ENCODE data around the gene SLC12A2.

The SLC12A2 gene

DNA sequence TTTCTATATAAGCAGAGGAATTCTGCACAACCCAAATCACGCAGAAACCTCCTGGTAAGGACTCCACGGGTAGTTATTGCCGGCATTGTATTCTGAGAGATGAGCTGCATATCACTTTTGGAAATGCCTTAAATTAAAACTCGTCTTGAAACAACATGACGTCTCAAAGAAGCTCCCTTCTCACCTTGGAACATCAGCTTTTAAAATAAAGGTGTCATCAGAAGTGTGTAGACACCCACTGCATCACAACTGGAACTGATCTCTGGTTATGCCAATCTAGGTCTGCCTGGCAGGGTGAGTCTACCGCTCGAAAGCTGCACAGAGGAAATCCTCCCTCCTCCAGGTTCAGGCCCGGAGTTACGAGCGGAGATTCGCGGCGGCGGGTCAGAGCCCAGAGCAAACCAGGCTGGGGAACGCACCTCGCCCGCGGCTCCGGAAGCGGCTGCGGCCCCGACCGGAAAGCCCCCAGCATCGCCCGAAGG lies 974 bp upstream of the SLC12A2 start:
- ATAC-seq (replicated peaks), result peak; percentile 40 to 42
- Mint-ChIP-seq H3K27ac (peak overlapping the region; percentile 97), H3K9me3 (no peaks in the 10 kb centered on the region), H3K27me3 (no peaks in the 10 kb centered on the region), H3K4me1 (peaks cover 36 to 47% of the 10 kb centered on the region in 2 donors), H3K36me3 (peaks cover 13 to 24% of the 10 kb centered on the region in 2 donors), H3K4me3 (peak overlapping the region; percentile 88 to 89)
- no peak for DNase-seq

DNA sequence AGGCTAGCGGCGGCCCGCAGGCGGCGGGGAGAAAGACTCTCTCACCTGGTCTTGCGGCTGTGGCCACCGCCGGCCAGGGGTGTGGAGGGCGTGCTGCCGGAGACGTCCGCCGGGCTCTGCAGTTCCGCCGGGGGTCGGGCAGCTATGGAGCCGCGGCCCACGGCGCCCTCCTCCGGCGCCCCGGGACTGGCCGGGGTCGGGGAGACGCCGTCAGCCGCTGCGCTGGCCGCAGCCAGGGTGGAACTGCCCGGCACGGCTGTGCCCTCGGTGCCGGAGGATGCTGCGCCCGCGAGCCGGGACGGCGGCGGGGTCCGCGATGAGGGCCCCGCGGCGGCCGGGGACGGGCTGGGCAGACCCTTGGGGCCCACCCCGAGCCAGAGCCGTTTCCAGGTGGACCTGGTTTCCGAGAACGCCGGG lies 253 bp downstream of the SLC12A2 start:
- no peaks in the 10 kb centered on the region for H3K9me3 Mint-ChIP-seq
- peak overlapping the region in 1 of 2 donors; percentile 88 for H3K4me3 Mint-ChIP-seq
- H3K27me3 Mint-ChIP-seq, result no peaks in the 10 kb centered on the region
- DNase-seq, result no peak
- peak; percentile 35 to 50 for ATAC-seq (replicated peaks)
- peaks cover 15 to 27% of the 10 kb centered on the region in 2 donors for H3K36me3 Mint-ChIP-seq
- no peak overlapping the region for H3K27ac Mint-ChIP-seq
- H3K4me1 Mint-ChIP-seq, result peaks cover 40 to 54% of the 10 kb centered on the region in 2 donors

DNA sequence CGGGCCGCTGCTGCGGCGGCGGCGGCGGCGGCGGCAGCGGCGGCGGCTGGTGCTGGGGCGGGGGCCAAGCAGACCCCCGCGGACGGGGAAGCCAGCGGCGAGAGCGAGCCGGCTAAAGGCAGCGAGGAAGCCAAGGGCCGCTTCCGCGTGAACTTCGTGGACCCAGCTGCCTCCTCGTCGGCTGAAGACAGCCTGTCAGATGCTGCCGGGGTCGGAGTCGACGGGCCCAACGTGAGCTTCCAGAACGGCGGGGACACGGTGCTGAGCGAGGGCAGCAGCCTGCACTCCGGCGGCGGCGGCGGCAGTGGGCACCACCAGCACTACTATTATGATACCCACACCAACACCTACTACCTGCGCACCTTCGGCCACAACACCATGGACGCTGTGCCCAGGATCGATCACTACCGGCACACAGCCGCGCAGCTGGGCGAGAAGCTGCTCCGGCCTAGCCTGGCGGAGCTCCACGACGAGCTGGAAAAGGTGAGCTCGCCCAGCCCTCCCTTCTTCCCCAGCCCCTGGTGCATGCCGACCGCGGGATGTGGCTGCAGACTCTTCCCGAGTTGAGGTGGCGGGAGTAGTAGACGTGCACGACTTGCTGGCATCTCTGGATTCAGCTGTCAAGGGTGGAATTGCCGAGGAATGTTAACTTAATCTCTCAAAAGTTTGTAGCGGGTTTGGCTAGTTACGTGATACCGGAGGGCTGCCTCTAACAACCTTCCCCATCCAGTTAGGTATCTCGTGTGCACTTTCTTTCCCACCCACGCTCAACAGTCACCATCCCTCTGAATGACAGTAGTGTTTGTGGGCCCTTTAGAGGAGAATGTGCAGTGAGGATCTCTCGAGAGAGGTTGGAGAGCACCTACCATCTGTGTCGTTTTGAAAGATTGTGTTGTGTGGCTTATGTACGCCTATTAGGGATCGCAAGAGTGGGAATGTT lies 932 bp downstream of the SLC12A2 start:
- H3K9me3 Mint-ChIP-seq, result no peaks in the 10 kb centered on the region
- peak overlapping the region; percentile 85 for H3K27ac Mint-ChIP-seq
- H3K36me3 Mint-ChIP-seq, result peaks cover 15 to 27% of the 10 kb centered on the region in 2 donors
- peak; percentile 18 to 37 for ATAC-seq (replicated peaks)
- no peaks in the 10 kb centered on the region for H3K27me3 Mint-ChIP-seq
- H3K4me1 Mint-ChIP-seq, result peaks cover 37 to 54% of the 10 kb centered on the region in 2 donors
- peak overlapping the region; percentile 81 to 85 for H3K4me3 Mint-ChIP-seq
- peak; percentile 21 for DNase-seq

DNA sequence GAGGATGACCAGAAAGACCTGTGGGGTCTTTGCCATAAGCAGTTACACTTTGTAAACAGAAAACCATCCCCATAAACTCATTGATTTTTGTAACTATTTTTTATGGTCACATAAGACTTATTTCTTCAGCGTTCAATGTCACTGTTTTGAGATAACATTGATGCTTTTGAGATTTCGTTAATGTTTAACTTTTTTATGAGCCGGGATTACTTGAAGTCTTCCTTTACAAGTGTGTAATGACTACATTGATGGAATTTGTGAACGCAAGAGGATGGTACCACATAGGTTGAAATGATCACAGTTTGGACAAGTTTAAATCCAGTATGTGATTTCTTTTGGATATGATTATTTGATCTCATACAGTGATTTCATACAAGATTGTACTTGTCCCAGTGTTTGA lies 1.8 kb downstream of the SLC12A2 start:
- no peak for DNase-seq
- ATAC-seq (replicated peaks), result no peak
- H3K4me3 Mint-ChIP-seq, result peak overlapping the region; percentile 81 to 85
- H3K4me1 Mint-ChIP-seq, result peaks cover 35 to 50% of the 10 kb centered on the region in 2 donors
- no peak overlapping the region for H3K27ac Mint-ChIP-seq
- no peaks in the 10 kb centered on the region for H3K9me3 Mint-ChIP-seq
- no peaks in the 10 kb centered on the region for H3K27me3 Mint-ChIP-seq
- H3K36me3 Mint-ChIP-seq, result peaks cover 11 to 23% of the 10 kb centered on the region in 2 donors

DNA sequence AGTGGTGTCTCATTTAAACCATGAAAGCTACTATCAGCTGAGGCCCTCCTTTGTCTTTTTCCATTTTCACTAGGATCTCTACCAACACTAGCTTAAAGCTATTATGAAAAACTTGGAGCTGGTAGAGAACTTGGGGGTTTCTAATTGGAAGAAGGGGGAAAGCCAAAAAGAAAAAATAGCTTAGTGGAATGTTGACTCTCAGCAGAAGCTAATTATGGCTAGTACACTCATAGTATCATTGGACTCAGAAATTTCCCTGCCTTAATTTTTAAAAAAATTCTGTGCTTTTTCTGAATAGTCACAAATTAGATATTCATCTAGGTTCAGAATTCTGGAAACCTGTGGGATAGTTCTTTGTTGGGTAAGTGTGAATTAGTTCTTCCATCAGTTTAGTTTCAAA lies 8.0 kb downstream of the SLC12A2 start:
- H3K4me1 Mint-ChIP-seq, result peaks cover 28 to 49% of the 10 kb centered on the region in 2 donors
- H3K4me3 Mint-ChIP-seq, result no peak overlapping the region
- DNase-seq, result no peak
- H3K27me3 Mint-ChIP-seq, result no peaks in the 10 kb centered on the region
- H3K9me3 Mint-ChIP-seq, result peaks cover 5 to 14% of the 10 kb centered on the region in 2 donors
- no peak for ATAC-seq (replicated peaks)
- H3K27ac Mint-ChIP-seq, result no peak overlapping the region
- H3K36me3 Mint-ChIP-seq, result peaks cover 30 to 42% of the 10 kb centered on the region in 2 donors

DNA sequence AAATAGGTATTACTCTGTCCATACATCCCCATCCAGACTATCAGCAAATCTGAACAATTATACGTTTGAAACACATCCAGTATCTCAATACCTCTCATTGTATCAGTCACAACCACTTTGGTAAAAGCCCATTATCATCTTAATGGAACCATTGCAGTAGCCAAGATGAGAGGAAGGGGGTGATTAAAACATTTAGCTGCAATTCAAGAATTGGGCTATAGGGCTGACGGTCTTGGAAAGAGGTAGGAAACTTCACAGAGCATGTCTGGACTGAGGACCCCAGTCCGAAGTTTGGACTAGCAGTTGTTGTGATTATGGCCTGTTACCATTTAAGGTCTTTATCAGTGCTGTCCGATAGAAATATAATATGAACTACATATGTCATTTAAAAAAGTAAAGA lies 8.6 kb downstream of the SLC12A2 start:
- peaks cover 5 to 14% of the 10 kb centered on the region in 2 donors for H3K9me3 Mint-ChIP-seq
- H3K4me3 Mint-ChIP-seq, result no peak overlapping the region
- H3K27me3 Mint-ChIP-seq, result no peaks in the 10 kb centered on the region
- no peak for ATAC-seq (replicated peaks)
- H3K36me3 Mint-ChIP-seq, result peaks cover 29 to 41% of the 10 kb centered on the region in 2 donors
- DNase-seq, result no peak
- H3K27ac Mint-ChIP-seq, result no peak overlapping the region
- peaks cover 25 to 45% of the 10 kb centered on the region in 2 donors for H3K4me1 Mint-ChIP-seq

DNA sequence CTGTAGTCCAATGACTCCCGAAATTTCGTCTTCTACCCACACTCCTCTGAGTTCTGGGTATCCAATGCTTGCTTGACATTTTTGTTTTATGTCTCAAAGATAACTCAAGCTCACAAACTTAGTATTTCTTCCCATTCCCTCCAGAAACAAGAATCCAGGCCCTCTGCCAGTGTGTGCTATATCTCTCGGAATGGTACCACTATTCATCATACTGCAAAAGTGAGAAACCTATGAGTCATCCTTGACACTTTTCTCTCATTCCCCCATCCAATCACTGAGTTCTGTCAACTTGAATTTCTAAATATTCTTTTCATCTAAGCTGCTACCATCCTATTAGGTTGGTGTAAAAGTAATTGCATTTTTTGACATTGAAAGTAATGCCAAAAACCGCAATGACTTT lies 9.8 kb downstream of the SLC12A2 start:
- Mint-ChIP-seq H3K4me1 (peaks cover 17 to 34% of the 10 kb centered on the region in 2 donors), H3K9me3 (peaks cover 12 to 20% of the 10 kb centered on the region in 2 donors), H3K36me3 (peaks cover 32 to 40% of the 10 kb centered on the region in 2 donors), H3K4me3 (no peak overlapping the region), H3K27me3 (no peaks in the 10 kb centered on the region), H3K27ac (peak overlapping the region; percentile 49)
- ATAC-seq (replicated peaks) (no peak), DNase-seq (no peak)

DNA sequence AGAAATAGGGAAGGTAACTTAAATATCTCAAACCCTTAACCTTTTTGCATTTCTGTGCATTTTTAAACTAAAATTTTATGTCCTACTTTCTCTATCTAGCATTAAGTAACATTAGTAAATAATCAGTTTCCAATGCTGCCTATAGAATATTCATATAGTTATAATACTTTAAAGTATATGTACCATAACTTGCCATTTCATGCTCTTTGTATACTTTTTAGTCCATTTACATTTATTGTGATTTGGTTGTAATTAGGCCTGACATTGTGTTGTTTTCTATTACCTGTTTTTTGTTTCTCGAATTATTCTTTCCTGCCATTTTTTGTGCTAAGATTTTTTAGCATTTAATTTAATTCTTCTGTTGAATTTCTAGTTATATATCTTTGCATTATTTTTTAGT lies 13.7 kb downstream of the SLC12A2 start:
- ATAC-seq (replicated peaks) (no peak), DNase-seq (no peak)
- Mint-ChIP-seq H3K27me3 (no peaks in the 10 kb centered on the region), H3K36me3 (peaks cover 34 to 37% of the 10 kb centered on the region in 2 donors), H3K27ac (no peak overlapping the region), H3K4me3 (no peak overlapping the region), H3K9me3 (peaks cover 16 to 24% of the 10 kb centered on the region in 2 donors), H3K4me1 (peaks cover 11 to 16% of the 10 kb centered on the region in 2 donors)

DNA sequence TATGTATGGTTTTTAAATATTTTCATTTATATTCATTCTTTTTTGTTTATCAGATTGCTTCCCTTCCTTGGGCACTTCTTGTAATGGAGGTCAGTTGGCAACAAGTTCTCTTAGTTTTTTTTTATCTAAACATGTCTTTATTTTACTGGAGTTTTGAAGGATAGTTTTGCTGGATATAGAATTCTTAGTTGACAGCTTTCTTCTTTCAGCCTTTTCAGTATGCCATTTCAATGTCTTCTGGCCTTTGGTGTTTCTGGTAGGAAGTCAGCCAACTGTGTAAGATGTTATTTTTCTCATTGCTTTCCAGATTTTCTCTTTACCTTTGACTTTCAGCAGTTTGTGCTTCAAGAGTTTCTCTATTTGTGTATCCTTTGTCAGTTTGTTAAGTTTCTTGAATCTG lies 14.2 kb downstream of the SLC12A2 start:
- no peak overlapping the region for H3K27ac Mint-ChIP-seq
- peaks cover 11 to 14% of the 10 kb centered on the region in 2 donors for H3K4me1 Mint-ChIP-seq
- H3K9me3 Mint-ChIP-seq, result peaks cover 16 to 24% of the 10 kb centered on the region in 2 donors
- ATAC-seq (replicated peaks) (no peak), DNase-seq (no peak)
- peaks cover 34 to 36% of the 10 kb centered on the region in 2 donors for H3K36me3 Mint-ChIP-seq
- H3K27me3 Mint-ChIP-seq, result no peaks in the 10 kb centered on the region
- H3K4me3 Mint-ChIP-seq, result no peak overlapping the region

DNA sequence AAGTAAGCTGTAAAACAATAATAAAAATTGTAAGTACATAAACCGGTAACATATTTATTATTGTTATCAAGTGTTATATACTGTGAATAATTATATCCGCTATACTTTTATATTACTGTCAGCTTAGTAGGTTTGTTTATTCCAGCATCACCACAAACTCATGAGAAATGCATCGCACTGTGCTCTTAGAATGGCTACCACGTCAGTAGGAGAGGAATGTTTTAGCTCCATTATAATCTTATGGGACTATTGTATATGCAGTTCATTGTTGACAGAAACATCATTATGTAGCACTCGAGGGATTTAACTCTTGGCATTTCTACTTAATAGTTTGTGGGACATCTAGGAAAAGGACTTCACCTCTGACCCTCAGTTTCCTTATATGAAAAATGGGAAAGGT lies 16.4 kb downstream of the SLC12A2 start:
- peaks cover 12% of the 10 kb centered on the region in 2 donors for H3K9me3 Mint-ChIP-seq
- peaks cover 21 to 27% of the 10 kb centered on the region in 2 donors for H3K36me3 Mint-ChIP-seq
- no peaks in the 10 kb centered on the region for H3K27me3 Mint-ChIP-seq
- H3K4me1 Mint-ChIP-seq, result peaks cover 2% of the 10 kb centered on the region in 2 donors
- ATAC-seq (replicated peaks), result no peak
- no peak overlapping the region for H3K27ac Mint-ChIP-seq
- no peak overlapping the region for H3K4me3 Mint-ChIP-seq
- no peak for DNase-seq

DNA sequence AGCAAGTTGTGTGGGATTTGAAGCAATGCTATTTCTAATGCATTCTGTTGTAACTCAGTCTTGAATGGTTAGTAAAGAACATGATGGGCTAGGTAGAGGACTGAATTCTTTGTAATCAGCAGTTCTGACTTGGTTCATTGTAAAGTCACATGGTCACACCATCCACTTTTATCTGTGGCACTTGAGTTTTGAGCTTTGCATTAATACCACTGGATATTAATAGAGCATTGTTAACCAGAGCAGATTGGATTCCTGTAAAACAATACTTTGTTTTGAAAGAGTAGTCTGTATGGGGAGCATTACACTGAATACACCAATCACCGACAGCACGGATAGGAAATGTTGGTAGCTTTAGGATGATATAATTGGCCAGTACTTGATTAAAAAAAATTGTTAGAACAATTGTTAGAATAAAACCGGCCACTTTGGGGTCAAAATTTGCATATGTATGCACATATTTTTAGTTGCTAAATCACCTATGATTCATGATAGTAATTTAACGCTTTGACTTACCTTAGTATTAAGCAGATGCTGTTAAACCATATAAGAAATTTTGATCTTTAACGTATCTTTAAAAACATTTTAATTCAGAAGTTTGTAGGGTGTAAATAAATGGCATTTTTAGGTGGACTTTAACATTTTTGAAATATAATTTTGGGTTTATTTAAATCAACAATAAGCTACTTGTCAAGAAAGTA lies 17.4 kb downstream of the SLC12A2 start:
- H3K4me1 Mint-ChIP-seq, result peaks cover 11 to 12% of the 10 kb centered on the region in 2 donors
- no peak overlapping the region for H3K4me3 Mint-ChIP-seq
- no peaks in the 10 kb centered on the region for H3K27me3 Mint-ChIP-seq
- DNase-seq, result no peak
- no peak for ATAC-seq (replicated peaks)
- H3K9me3 Mint-ChIP-seq, result peaks cover 10 to 16% of the 10 kb centered on the region in 2 donors
- H3K27ac Mint-ChIP-seq, result no peak overlapping the region
- H3K36me3 Mint-ChIP-seq, result peaks cover 21 to 25% of the 10 kb centered on the region in 2 donors

DNA sequence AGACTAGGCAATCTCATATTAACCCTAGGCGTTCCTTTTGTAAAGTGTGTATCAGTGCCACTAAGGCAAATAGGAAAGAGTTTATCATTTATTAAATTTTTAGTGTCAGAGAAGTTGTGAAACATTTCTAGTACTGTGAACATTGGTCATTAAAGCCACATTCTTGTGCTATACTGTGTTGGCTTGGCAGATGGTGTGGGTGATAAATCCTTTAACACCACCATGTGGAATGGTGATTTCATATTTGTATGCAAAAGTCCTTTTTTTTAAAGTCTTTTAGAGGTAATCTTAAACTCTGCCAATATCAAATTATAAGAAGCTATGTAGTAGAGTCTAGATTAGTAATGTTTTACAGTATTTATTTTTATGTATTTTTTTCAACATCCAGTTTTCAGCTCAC lies 18.1 kb downstream of the SLC12A2 start:
- H3K36me3 Mint-ChIP-seq, result peaks cover 19 to 25% of the 10 kb centered on the region in 2 donors
- H3K4me3 Mint-ChIP-seq, result no peak overlapping the region
- H3K27ac Mint-ChIP-seq, result no peak overlapping the region
- H3K27me3 Mint-ChIP-seq, result no peaks in the 10 kb centered on the region
- DNase-seq (no peak), ATAC-seq (replicated peaks) (no peak)
- peaks cover 10 to 16% of the 10 kb centered on the region in 2 donors for H3K9me3 Mint-ChIP-seq
- peaks cover 11 to 14% of the 10 kb centered on the region in 2 donors for H3K4me1 Mint-ChIP-seq

DNA sequence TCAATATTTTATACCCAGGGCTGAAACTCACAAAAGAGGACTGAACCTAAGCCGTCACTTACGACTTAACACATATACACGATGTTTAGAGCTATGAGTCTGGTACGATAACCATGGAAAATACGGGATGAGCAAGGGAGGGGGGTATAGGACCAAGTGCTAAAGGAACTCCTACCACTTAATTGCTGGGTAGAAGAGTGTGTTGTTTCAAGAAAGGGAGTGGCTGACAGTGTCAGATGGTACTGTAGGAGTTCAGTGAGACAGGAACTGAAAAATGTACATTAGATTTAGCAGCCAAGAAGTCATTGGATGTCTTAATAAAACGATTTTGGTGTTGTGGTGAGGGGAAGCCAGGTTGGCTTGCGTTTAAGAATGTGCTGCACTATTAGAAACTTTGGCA lies 21.6 kb downstream of the SLC12A2 start:
- ATAC-seq (replicated peaks) (no peak), DNase-seq (no peak)
- no peaks in the 10 kb centered on the region for H3K27me3 Mint-ChIP-seq
- no peak overlapping the region for H3K4me3 Mint-ChIP-seq
- H3K36me3 Mint-ChIP-seq, result peaks cover 14 to 18% of the 10 kb centered on the region in 2 donors
- H3K4me1 Mint-ChIP-seq, result peaks cover 14 to 23% of the 10 kb centered on the region in 2 donors
- H3K9me3 Mint-ChIP-seq, result peaks cover 0 to 6% of the 10 kb centered on the region in 2 donors
- H3K27ac Mint-ChIP-seq, result no peak overlapping the region

DNA sequence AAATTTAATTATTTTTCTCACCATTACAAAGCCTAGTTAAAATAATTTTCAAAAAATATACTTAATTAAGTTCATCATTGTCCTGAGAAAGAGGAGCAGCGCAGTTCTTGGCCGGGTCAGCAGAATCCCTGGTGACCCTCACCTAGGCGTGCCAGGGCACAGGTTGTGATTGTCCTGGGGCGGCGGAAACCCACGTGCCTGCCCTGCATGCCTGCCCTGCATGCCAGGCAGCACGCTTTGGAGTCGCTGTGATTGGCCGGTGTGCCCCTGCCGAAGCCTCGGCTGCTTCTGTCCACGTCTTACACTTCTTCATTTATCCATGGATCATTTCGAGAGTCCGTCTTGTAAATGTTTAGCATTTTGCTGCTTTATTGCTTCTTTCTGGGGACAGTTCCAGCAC lies 25.6 kb downstream of the SLC12A2 start:
- H3K4me1 Mint-ChIP-seq, result peaks cover 19 to 23% of the 10 kb centered on the region in 2 donors

More for the DNA sequence above, 25.6 kb downstream of the SLC12A2 start:
- H3K27me3 Mint-ChIP-seq, result no peaks in the 10 kb centered on the region
- H3K9me3 Mint-ChIP-seq, result peaks cover 0 to 6% of the 10 kb centered on the region in 2 donors
- no peak for DNase-seq
- peaks cover 25 to 29% of the 10 kb centered on the region in 2 donors for H3K36me3 Mint-ChIP-seq
- no peak overlapping the region for H3K4me3 Mint-ChIP-seq
- no peak for ATAC-seq (replicated peaks)
- no peak overlapping the region for H3K27ac Mint-ChIP-seq

Measured in stimulated activated naive B cell treated with anti-CD40 and anti-IgM and Interleukin-4, amounts not matched to agents 10 μg/mL and 1 μg/mL and 100 μg/mL, for 72 hours (primary cell).